UCSD-AML1 (cell line): ENCODE measurements around the gene ADARB1.
"Not testable (repeated sequence)": the region's sequence is repeated elsewhere in the genome, so short reads cannot be mapped to it uniquely, and the experiment has no call there.

Experiments used
- DNase-seq: peaks from one replicate; lab custom pipeline; 2025; ENCODE audit not compliant: unreplicated experiment; lab: John Stamatoyannopoulos, UW

ADARB1 gene

GRCh38 chr21:45074048-45074817 lies at the start of gene ADARB1:
Gene ADARB1 (plus strand): TSS chr21:45074580. CDS start chr21:45171657, 97,077 bp downstream.
- DNase-seq = peak; percentile 63

- DNase-seq = no peak
These were observed 48.2 kb upstream of the ADARB1 start for GRCh38 chr21:45026066-45026745.

GRCh38 chr21:45026826-45027225 lies 47.6 kb upstream of the ADARB1 start:
- no peak for DNase-seq

- DNase-seq = no peak
These were observed 46.9 kb upstream of the ADARB1 start for GRCh38 chr21:45027241-45028196.

- DNase-seq = not testable (repeated sequence)
These were observed 45.7 kb upstream of the ADARB1 start for GRCh38 chr21:45028645-45029044.

GRCh38 chr21:45029298-45029947 lies 45.0 kb upstream of the ADARB1 start:
- DNase-seq = no peak

- no peak for DNase-seq
These were observed 44.3 kb upstream of the ADARB1 start for GRCh38 chr21:45029948-45030681.

- DNase-seq = peak; percentile 63
These were observed 43.5 kb upstream of the ADARB1 start for GRCh38 chr21:45030682-45031570.

- DNase-seq = no peak
These were observed 42.7 kb upstream of the ADARB1 start for GRCh38 chr21:45031571-45032191.

GRCh38 chr21:45032332-45032731 lies 42.0 kb upstream of the ADARB1 start:
- no peak for DNase-seq

GRCh38 chr21:45032977-45033710 lies 41.2 kb upstream of the ADARB1 start:
- no peak for DNase-seq

- DNase-seq = no peak
These were observed 40.4 kb upstream of the ADARB1 start for GRCh38 chr21:45033791-45034555.

- DNase-seq = no peak
These were observed 39.6 kb upstream of the ADARB1 start for GRCh38 chr21:45034556-45035476.

GRCh38 chr21:45035477-45035848 lies 38.9 kb upstream of the ADARB1 start:
- no peak for DNase-seq

- no peak for DNase-seq
These were observed 37.8 kb upstream of the ADARB1 start for GRCh38 chr21:45036630-45037029.

GRCh38 chr21:45037986-45038385 lies 36.4 kb upstream of the ADARB1 start:
- DNase-seq = no peak
